ENCODE measurements around the gene TNPO2.

Gene TNPO2

DNA sequence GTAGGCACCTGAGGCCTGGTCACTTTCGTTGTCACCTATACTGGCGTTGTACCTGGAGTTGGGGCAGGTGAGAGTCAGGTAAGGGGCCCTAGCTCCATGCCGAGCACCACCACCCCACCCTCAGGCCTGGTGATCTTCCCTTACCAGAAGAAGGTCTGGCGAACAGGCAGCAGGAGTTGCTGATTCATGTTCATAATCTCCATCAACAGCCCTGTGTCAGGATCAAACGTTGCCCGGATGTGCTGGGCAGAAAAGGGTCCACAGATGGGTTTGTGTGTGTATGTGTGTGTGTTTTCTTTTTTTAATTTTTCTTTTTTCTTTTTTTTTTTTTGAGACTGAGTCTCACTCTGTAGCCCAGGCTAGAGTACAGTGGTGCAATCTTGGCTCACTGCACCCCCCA, 71.5 kb downstream of the TNPO2 start:
- Histone ChIP-seq H3K4me1 (ENCODE audit: insufficient read depth, low read length) (no peaks in the 10 kb centered on the region), H3K27ac (ENCODE audit: low read length) (no peak overlapping the region), H4K20me1 (ENCODE audit: insufficient read depth, low read length) (no peaks in the 10 kb centered on the region; the same call in 1 of the 2 replicates), H3K4me3 (ENCODE audit: low read depth in 1 of 2, low read length in 2 of 2) (no peak overlapping the region), H3K9me3 (ENCODE audit: insufficient read depth, low read length, severe bottlenecking) (no peaks in the 10 kb centered on the region), H3K4me2 (ENCODE audit: insufficient read depth, low read length) (no peak overlapping the region), H2AFZ (ENCODE audit: low read depth, low read length) (no peak overlapping the region), H3K79me2 (ENCODE audit: insufficient read depth, low read length) (no peaks in the 10 kb centered on the region), H3K36me3 (ENCODE audit: insufficient read depth, low read length) (peaks cover 25% of the 10 kb centered on the region), H3K27me3 (ENCODE audit: insufficient read depth, low read length, poor library complexity) (no peaks in the 10 kb centered on the region), H3K9ac (ENCODE audit: low read depth, low read length) (no peak overlapping the region)
- no peak for DNase-seq
- no peak for ATAC-seq (ENCODE audit: insufficient read depth, low read depth)
- no peak for TF ChIP-seq EZH2 (IDR thresholded peaks at IDR 0.05; ENCODE audit: borderline replicate concordance, low read depth, low read length, severe bottlenecking)
- TF ChIP-seq, protein P1, sequence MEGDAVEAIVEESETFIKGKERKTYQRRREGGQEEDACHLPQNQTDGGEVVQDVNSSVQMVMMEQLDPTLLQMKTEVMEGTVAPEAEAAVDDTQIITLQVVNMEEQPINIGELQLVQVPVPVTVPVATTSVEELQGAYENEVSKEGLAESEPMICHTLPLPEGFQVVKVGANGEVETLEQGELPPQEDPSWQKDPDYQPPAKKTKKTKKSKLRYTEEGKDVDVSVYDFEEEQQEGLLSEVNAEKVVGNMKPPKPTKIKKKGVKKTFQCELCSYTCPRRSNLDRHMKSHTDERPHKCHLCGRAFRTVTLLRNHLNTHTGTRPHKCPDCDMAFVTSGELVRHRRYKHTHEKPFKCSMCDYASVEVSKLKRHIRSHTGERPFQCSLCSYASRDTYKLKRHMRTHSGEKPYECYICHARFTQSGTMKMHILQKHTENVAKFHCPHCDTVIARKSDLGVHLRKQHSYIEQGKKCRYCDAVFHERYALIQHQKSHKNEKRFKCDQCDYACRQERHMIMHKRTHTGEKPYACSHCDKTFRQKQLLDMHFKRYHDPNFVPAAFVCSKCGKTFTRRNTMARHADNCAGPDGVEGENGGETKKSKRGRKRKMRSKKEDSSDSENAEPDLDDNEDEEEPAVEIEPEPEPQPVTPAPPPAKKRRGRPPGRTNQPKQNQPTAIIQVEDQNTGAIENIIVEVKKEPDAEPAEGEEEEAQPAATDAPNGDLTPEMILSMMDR (IDR thresholded peaks at IDR 0.05; ENCODE audit: borderline replicate concordance, extremely low read depth, low read length, poor library complexity, severe bottlenecking), result no peak

DNA sequence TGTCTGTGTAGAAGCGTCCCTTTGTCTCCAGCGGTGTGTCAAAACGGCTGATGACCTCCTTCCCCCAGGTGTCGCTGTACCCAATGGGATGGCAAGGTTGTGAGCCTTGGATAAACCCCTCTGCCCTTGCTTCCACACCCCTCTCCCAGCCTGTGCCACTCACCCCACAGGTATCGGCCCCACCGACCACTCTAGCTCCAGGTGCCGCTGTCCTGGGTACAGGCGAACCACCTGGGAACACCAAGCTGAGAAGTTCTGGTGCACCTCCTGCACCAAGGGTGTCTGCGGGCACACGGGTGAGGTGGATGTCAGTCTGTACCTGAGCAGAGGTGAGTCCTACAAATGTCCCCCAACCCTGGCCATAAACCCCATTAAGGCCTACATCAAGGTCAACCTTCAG, 73.8 kb downstream of the TNPO2 start:
- TF ChIP-seq, protein P1 (IDR thresholded peaks at IDR 0.05; ENCODE audit: borderline replicate concordance, extremely low read depth, low read length, poor library complexity, severe bottlenecking), result no peak
- TF ChIP-seq EZH2 (IDR thresholded peaks at IDR 0.05; ENCODE audit: borderline replicate concordance, low read depth, low read length, severe bottlenecking), result no peak
- Histone ChIP-seq H2AFZ (ENCODE audit: low read depth, low read length) (no peak overlapping the region), H3K4me3 (ENCODE audit: low read depth in 1 of 2, low read length in 2 of 2) (no peak overlapping the region), H3K27me3 (ENCODE audit: insufficient read depth, low read length, poor library complexity) (no peaks in the 10 kb centered on the region), H4K20me1 (ENCODE audit: insufficient read depth, low read length) (no peaks in the 10 kb centered on the region), H3K9ac (ENCODE audit: low read depth, low read length) (no peak overlapping the region), H3K27ac (ENCODE audit: low read length) (no peak overlapping the region), H3K36me3 (ENCODE audit: insufficient read depth, low read length) (peaks cover 4% of the 10 kb centered on the region; the same call in 1 of the 2 replicates), H3K4me1 (ENCODE audit: insufficient read depth, low read length) (no peaks in the 10 kb centered on the region), H3K9me3 (ENCODE audit: insufficient read depth, low read length, severe bottlenecking) (no peaks in the 10 kb centered on the region), H3K79me2 (ENCODE audit: insufficient read depth, low read length) (no peaks in the 10 kb centered on the region), H3K4me2 (ENCODE audit: insufficient read depth, low read length) (no peak overlapping the region)
- ATAC-seq (ENCODE audit: insufficient read depth, low read depth), result no peak
- no peak for DNase-seq

Data from DND-41 (cell line).